Measurements from ENCODE around the gene ABLIM1. TPM values are rescaled to one million over a fixed set of nuclear protein-coding genes. Genes with fewer than 3 reads are reported as not detected.
"Not testable (repeated sequence)": the region's sequence is repeated elsewhere in the genome, so short reads cannot be mapped to it uniquely, and the experiment has no call there.

ABLIM1 gene
- 10 to 100 TPM; 25.7 to 59.8 (median 36.8) TPM for polyA plus RNA-seq
- long read RNA-seq, donor 1, partial matches to known transcripts, result 0 of 1 reads
- long read RNA-seq, donor 1, other reads (novel, unspliced or antisense), result 0 of 1 reads
- long read RNA-seq, donor 2, result 0 reads
- long read RNA-seq, donor 3, result 0 reads
- long read RNA-seq, donor 4, result 0 reads
- long read RNA-seq, donor 5, result 0 reads
- long read RNA-seq, donor 6, result 0 reads
- long read RNA-seq, donor 7, result 0 reads
- long read RNA-seq, donor 8, result 0 reads
- long read RNA-seq, donor 9, result 0 reads
- long read RNA-seq, donor 10, result 0 reads

- Histone ChIP-seq H3K36me3 (ENCODE audit: control insufficient read depth in 3 of 3, insufficient read depth in 2 of 3, low read depth in 1 of 3, low read length in 3 of 3) (no peaks in the 10 kb centered on the region), H3K9me3 (ENCODE audit: control insufficient read depth in 2 of 2, insufficient read depth in 1 of 2, low read depth in 1 of 2, low read length in 1 of 2) (no peaks in the 10 kb centered on the region), H3K4me3 (ENCODE audit: low read depth in 1 of 3, low read length in 3 of 3) (no peak within 1 kb of the TSS), H3K4me1 (ENCODE audit: control insufficient read depth in 3 of 3, insufficient read depth in 2 of 3, low read depth in 1 of 3, low read length in 2 of 3) (no peaks in the 10 kb centered on the region), H3K27me3 (ENCODE audit: control insufficient read depth in 3 of 3, insufficient read depth in 3 of 3, low read length in 3 of 3) (peaks cover 0 to 3% (median 0%) of the 10 kb centered on the region in 3 donors), H3K27ac (ENCODE audit: low read depth in 1 of 3, low read length in 2 of 3) (no peak within 1 kb of the TSS)
- DNase-seq (no peak), FAIRE-seq (no peak)
- WGBS, 3 donors, result 83 to 87% (median 85%) methylated on average over 2 of the region's 2 CpGs
Measured at GRCh38 chr10:114658175-114658574, at the start of gene ABLIM1. TSS of gene ABLIM1 (minus strand) at chr10:114658275. CDS start at chr10:114658200, 75 bp downstream.

GRCh38 chr10:114706458-114707055, 48.5 kb upstream of the ABLIM1 start:
- H3K36me3 ChIP-seq (ENCODE audit: control insufficient read depth in 3 of 3, insufficient read depth in 2 of 3, low read depth in 1 of 3, low read length in 3 of 3), result no peaks in the 10 kb centered on the region
- H3K9me3 ChIP-seq (ENCODE audit: control insufficient read depth in 2 of 2, insufficient read depth in 1 of 2, low read depth in 1 of 2, low read length in 1 of 2), result no peaks in the 10 kb centered on the region
- H3K4me3 ChIP-seq (ENCODE audit: low read depth in 1 of 3, low read length in 3 of 3), result no peak overlapping the region
- DNase-seq (no peak), FAIRE-seq (no peak)
- H3K4me1 ChIP-seq (ENCODE audit: control insufficient read depth in 3 of 3, insufficient read depth in 2 of 3, low read depth in 1 of 3, low read length in 2 of 3), result no peaks in the 10 kb centered on the region
- H3K27me3 ChIP-seq (ENCODE audit: control insufficient read depth in 3 of 3, insufficient read depth in 3 of 3, low read length in 3 of 3), result no peaks in the 10 kb centered on the region
- H3K27ac ChIP-seq (ENCODE audit: low read depth in 1 of 3, low read length in 2 of 3), result no peak overlapping the region
- WGBS, 3 donors, result 72 to 83% (median 78%) methylated on average over 4 of the region's 4 CpGs

GRCh38 chr10:114704679-114705078, 46.6 kb upstream of the ABLIM1 start:
- H3K4me3 ChIP-seq (ENCODE audit: low read depth in 1 of 3, low read length in 3 of 3), result no peak overlapping the region
- DNase-seq (no peak), FAIRE-seq (no peak)
- no peaks in the 10 kb centered on the region for H3K27me3 ChIP-seq (ENCODE audit: control insufficient read depth in 3 of 3, insufficient read depth in 3 of 3, low read length in 3 of 3)
- no peaks in the 10 kb centered on the region for H3K9me3 ChIP-seq (ENCODE audit: control insufficient read depth in 2 of 2, insufficient read depth in 1 of 2, low read depth in 1 of 2, low read length in 1 of 2)
- no peak overlapping the region for H3K27ac ChIP-seq (ENCODE audit: low read depth in 1 of 3, low read length in 2 of 3)
- WGBS, 3 donors, result 91 to 94% (median 92%) methylated on average over 4 of the region's 4 CpGs
- H3K36me3 ChIP-seq (ENCODE audit: control insufficient read depth in 3 of 3, insufficient read depth in 2 of 3, low read depth in 1 of 3, low read length in 3 of 3), result no peaks in the 10 kb centered on the region
- H3K4me1 ChIP-seq (ENCODE audit: control insufficient read depth in 3 of 3, insufficient read depth in 2 of 3, low read depth in 1 of 3, low read length in 2 of 3), result no peaks in the 10 kb centered on the region

- H3K9me3 ChIP-seq (ENCODE audit: control insufficient read depth in 2 of 2, insufficient read depth in 1 of 2, low read depth in 1 of 2, low read length in 1 of 2), result no peaks in the 10 kb centered on the region
- no peak overlapping the region for H3K27ac ChIP-seq (ENCODE audit: low read depth in 1 of 3, low read length in 2 of 3)
- H3K4me3 ChIP-seq (ENCODE audit: low read depth in 1 of 3, low read length in 3 of 3), result no peak overlapping the region
- 35 to 42% (median 35%) methylated on average over 6 of the region's 6 CpGs for WGBS, 3 donors
- no peaks in the 10 kb centered on the region for H3K4me1 ChIP-seq (ENCODE audit: control insufficient read depth in 3 of 3, insufficient read depth in 2 of 3, low read depth in 1 of 3, low read length in 2 of 3)
- FAIRE-seq (no peak), DNase-seq (peak in 1 of 2 donors; percentile 13)
- no peaks in the 10 kb centered on the region for H3K36me3 ChIP-seq (ENCODE audit: control insufficient read depth in 3 of 3, insufficient read depth in 2 of 3, low read depth in 1 of 3, low read length in 3 of 3)
- no peaks in the 10 kb centered on the region for H3K27me3 ChIP-seq (ENCODE audit: control insufficient read depth in 3 of 3, insufficient read depth in 3 of 3, low read length in 3 of 3)
Measured at GRCh38 chr10:114703377-114704107, 45.5 kb upstream of the ABLIM1 start.

GRCh38 chr10:114698271-114699061, 40.4 kb upstream of the ABLIM1 start:
- Histone ChIP-seq H3K36me3 (ENCODE audit: control insufficient read depth in 3 of 3, insufficient read depth in 2 of 3, low read depth in 1 of 3, low read length in 3 of 3) (no peaks in the 10 kb centered on the region), H3K4me1 (ENCODE audit: control insufficient read depth in 3 of 3, insufficient read depth in 2 of 3, low read depth in 1 of 3, low read length in 2 of 3) (no peaks in the 10 kb centered on the region), H3K4me3 (ENCODE audit: low read depth in 1 of 3, low read length in 3 of 3) (no peak overlapping the region), H3K27me3 (ENCODE audit: control insufficient read depth in 3 of 3, insufficient read depth in 3 of 3, low read length in 3 of 3) (peaks cover 0 to 2% (median 0%) of the 10 kb centered on the region in 3 donors), H3K9me3 (ENCODE audit: control insufficient read depth in 2 of 2, insufficient read depth in 1 of 2, low read depth in 1 of 2, low read length in 1 of 2) (no peaks in the 10 kb centered on the region), H3K27ac (ENCODE audit: low read depth in 1 of 3, low read length in 2 of 3) (no peak overlapping the region)
- FAIRE-seq (no peak), DNase-seq (no peak)

- no peak for FAIRE-seq
- H3K4me3 ChIP-seq (ENCODE audit: low read depth in 1 of 3, low read length in 3 of 3), result no peak overlapping the region
- 88 to 93% (median 92%) methylated on average over 10 of the region's 10 CpGs for WGBS, 3 donors
Measured at GRCh38 chr10:114697061-114697598, 39.1 kb upstream of the ABLIM1 start.

GRCh38 chr10:114696301-114696700, 38.2 kb upstream of the ABLIM1 start:
- not testable (repeated sequence) for FAIRE-seq

More at GRCh38 chr10:114697061-114697598, 39.1 kb upstream of the ABLIM1 start:
- Histone ChIP-seq H3K27me3 (ENCODE audit: control insufficient read depth in 3 of 3, insufficient read depth in 3 of 3, low read length in 3 of 3) (peaks cover 0 to 2% (median 2%) of the 10 kb centered on the region in 3 donors), H3K36me3 (ENCODE audit: control insufficient read depth in 3 of 3, insufficient read depth in 2 of 3, low read depth in 1 of 3, low read length in 3 of 3) (no peaks in the 10 kb centered on the region), H3K27ac (ENCODE audit: low read depth in 1 of 3, low read length in 2 of 3) (no peak overlapping the region), H3K4me1 (ENCODE audit: control insufficient read depth in 3 of 3, insufficient read depth in 2 of 3, low read depth in 1 of 3, low read length in 2 of 3) (no peaks in the 10 kb centered on the region), H3K9me3 (ENCODE audit: control insufficient read depth in 2 of 2, insufficient read depth in 1 of 2, low read depth in 1 of 2, low read length in 1 of 2) (no peaks in the 10 kb centered on the region)
- DNase-seq, result no peak

GRCh38 chr10:114694752-114695151, 36.7 kb upstream of the ABLIM1 start:
- 27 to 43% (median 28%) methylated on average over 8 of the region's 8 CpGs for WGBS, 3 donors
- H3K27ac ChIP-seq (ENCODE audit: low read depth in 1 of 3, low read length in 2 of 3), result no peak overlapping the region
- no peaks in the 10 kb centered on the region for H3K36me3 ChIP-seq (ENCODE audit: control insufficient read depth in 3 of 3, insufficient read depth in 2 of 3, low read depth in 1 of 3, low read length in 3 of 3)
- FAIRE-seq (no peak), DNase-seq (peak; percentile 42 to 43)
- H3K4me3 ChIP-seq (ENCODE audit: low read depth in 1 of 3, low read length in 3 of 3), result no peak overlapping the region
- no peaks in the 10 kb centered on the region for H3K4me1 ChIP-seq (ENCODE audit: control insufficient read depth in 3 of 3, insufficient read depth in 2 of 3, low read depth in 1 of 3, low read length in 2 of 3)
- peaks cover 0 to 2% (median 2%) of the 10 kb centered on the region in 3 donors for H3K27me3 ChIP-seq (ENCODE audit: control insufficient read depth in 3 of 3, insufficient read depth in 3 of 3, low read length in 3 of 3)
- H3K9me3 ChIP-seq (ENCODE audit: control insufficient read depth in 2 of 2, insufficient read depth in 1 of 2, low read depth in 1 of 2, low read length in 1 of 2), result no peaks in the 10 kb centered on the region

More at GRCh38 chr10:114696301-114696700, 38.2 kb upstream of the ABLIM1 start:
- not testable (repeated sequence) for H3K36me3 ChIP-seq (ENCODE audit: control insufficient read depth in 3 of 3, insufficient read depth in 2 of 3, low read depth in 1 of 3, low read length in 3 of 3); H3K9me3 ChIP-seq (ENCODE audit: control insufficient read depth in 2 of 2, insufficient read depth in 1 of 2, low read depth in 1 of 2, low read length in 1 of 2); H3K4me1 ChIP-seq (ENCODE audit: control insufficient read depth in 3 of 3, insufficient read depth in 2 of 3, low read depth in 1 of 3, low read length in 2 of 3); H3K4me3 ChIP-seq (ENCODE audit: low read depth in 1 of 3, low read length in 3 of 3); DNase-seq; H3K27me3 ChIP-seq (ENCODE audit: control insufficient read depth in 3 of 3, insufficient read depth in 3 of 3, low read length in 3 of 3); H3K27ac ChIP-seq (ENCODE audit: low read depth in 1 of 3, low read length in 2 of 3)

All from small intestine (tissue), 16 donors.